Hematopoietic multipotent progenitor cell (in vitro differentiated cells): ENCODE results near the gene GSTCD. TPM values are rescaled to one million over a fixed set of nuclear protein-coding genes. Genes with fewer than 3 reads are reported as not detected.
"Not testable (repeated sequence)": the region's sequence is repeated elsewhere in the genome, so short reads cannot be mapped to it uniquely, and the experiment has no call there.

Experiments
- DNase-seq, 3 donors: peaks; one replicate each; pipeline ENCODE4 v3.0.0-alpha.2; 2011 to 2015; ENCODE audit warnings: low read depth in 2 of 3, low spot score in 2 of 3
- total RNA-seq: library from RNA; depleted of rRNA; stranded (reverse); fragments of >200 nt; gene quantifications from one replicate; pipeline ENCODE4 v1.2.3, GENCODE V29; 2012

The GSTCD gene
- 9.2 TPM for total RNA-seq

DNA sequence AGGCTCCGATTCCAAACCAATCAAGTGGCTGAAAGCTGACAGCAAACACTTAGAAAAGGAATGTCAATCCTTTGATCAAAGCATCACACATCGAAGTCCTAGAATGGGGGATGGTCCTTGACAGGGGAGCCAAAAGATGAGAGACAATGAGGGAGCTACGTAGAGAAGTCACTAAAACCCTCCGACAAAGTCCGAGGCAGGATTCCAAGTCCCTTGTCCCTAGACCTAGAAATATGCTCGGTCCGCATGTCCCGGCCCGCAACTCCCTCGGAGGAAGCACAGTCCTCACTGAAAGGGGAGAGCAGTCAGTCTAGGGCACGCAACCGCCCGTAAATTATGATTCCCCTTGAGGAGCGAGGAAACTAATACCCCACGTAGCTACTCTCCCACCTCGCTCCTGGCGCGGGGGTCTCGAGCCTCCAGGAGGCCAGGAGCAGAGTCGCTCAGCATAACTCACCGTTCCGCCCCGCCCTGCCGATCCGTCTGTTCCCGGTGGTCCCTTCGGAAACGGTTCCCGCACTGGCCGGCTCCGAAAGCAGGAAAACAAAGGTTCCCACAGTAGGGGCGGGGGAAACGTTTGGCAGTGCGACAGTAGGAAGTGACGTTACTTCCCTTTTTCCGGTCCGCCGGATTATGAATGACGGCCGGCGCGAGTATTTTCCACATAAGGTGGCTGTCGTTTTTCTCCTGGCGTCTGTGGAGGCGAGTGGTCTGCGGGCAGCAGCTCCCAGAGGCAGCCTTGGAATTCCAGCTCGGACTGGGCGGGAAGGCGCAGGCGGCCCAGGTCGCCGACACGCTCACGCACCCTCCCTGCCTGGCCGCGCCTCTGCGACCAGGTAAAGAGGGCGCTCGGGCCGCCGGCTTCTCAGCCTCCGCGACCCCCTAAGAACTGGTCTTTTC is at the start of gene GSTCD, which contains the start of gene INTS12:
TSS of gene GSTCD (plus strand) at position 604 of the 900 bp plus-strand sequence. CDS start 8,830 bp downstream, outside the sequence.
TSS of gene INTS12 (minus strand) at position 509 of the 900 bp plus-strand sequence. CDS start 8,684 bp downstream, outside the sequence.
- peak; percentile 74 to 94 (median 91) for DNase-seq

- DNase-seq: no peak
Measured at GRCh38 chr4:105659190-105659589, 49.4 kb upstream of the GSTCD start.

- no peak for DNase-seq
Measured at GRCh38 chr4:105661028-105661427, 47.6 kb upstream of the GSTCD start.

DNA sequence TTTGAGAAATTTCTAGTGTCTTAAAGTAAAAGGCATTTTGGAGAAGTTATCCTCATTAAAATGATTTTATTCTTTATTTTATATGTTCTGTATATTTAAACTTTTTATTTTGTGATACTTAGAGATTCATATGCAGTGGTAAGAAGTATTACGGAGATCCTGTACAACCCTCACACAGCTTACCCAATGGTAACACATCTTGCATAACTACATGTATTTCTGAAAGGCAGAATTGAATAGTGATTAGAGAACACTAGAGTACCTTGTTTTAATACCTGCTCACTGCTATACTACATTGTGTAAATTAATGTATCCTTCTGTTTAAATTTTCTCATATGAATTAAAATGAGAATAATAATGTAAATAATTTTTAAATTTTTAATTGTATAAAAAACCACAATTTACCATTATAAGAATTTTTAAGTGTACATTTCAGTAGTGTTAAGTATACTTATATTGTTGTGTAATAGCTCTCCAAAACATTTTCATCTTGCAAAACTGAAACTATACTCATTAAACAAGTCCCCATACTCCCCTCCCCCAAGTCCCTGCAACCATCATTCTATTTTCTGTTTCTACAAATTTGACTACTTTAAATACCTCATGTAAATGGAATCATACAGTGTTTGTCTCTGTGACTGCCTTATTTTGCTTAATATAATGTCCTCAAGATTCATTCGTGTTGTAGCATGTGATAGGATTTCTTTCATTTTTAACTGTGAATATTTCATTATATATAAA is 45.5 kb upstream of the GSTCD start:
- DNase-seq: no peak

GRCh38 chr4:105666693-105667092 is 41.9 kb upstream of the GSTCD start:
- peak in 2 of 3 donors; percentile 14 to 55 for DNase-seq

DNA sequence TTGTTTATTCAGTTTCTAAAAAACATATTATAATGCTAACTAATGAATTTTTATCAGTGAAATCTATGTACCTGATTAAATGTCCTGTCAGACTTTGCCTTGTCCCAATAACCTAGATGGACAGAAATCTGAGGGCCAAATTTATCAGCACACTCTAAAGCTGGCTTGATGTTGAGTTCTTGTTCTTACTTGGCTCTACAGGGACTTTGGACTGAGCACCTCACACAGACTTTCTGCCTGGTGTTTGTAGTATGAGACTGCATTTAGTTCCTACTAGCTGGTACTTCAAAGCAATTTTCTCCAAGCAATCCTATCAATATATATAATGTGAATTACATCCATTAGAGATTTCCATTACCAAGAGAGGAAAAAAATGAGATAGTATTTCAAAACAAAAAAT is 37.9 kb upstream of the GSTCD start:
- no peak for DNase-seq

GRCh38 chr4:105671301-105671700 is 37.3 kb upstream of the GSTCD start:
- no peak for DNase-seq

DNA sequence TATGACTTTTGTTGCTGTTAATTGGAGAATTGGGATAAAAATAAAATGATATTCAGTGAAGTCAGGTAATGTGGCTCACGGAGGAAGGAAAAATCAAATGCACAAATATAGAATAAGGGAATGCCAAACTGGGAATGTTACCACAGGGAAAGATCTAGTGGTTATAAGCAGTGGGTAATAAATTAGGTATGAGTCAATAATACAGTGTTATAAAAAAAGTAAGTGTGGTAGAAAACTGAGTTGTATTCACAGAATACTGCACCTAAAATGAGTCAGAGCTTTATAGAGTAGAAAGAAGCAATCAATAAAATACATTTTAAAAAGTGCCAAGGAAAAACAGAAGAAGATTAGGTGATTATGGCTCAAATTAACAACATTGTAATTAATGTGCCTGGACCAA is 34.6 kb upstream of the GSTCD start:
- no peak for DNase-seq

DNA sequence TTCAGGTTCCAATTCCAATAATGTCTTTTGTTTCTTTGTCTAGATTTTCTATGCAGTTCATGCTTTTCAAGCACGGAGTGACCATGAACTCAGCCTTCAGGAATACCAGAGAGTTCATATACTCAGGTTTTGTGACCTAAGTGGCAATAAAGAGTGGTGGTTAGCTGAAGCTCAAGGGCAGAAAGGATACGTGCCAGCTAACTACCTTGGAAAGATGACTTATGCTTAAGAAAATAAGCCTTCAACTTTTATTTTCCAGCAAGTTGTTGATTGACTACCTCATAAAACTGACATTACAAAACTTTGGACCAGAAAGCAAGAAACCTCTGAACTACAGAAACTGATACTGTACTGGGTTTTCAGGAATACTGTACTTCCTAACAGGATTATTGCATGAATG is 30.9 kb upstream of the GSTCD start:
- no peak for DNase-seq

DNA sequence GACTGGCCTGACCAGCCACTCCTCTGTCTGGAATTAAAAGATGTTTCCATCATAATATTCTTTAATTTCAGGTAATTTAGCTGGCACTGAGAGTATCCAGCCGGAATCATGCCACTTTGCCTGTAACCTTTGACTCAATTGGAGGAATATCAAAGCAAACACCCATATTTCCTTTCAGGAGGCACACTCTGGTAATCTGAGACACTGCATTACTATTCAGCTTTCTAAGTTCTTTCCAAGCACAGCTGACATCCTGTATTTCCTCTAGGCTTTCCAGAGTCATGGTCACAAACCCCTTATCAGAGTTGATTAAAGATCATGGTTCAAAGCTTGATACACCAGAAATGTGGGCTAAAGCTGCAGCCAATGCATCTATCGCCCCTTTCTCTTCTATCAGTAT is 29.4 kb upstream of the GSTCD start:
- DNase-seq: no peak

DNA sequence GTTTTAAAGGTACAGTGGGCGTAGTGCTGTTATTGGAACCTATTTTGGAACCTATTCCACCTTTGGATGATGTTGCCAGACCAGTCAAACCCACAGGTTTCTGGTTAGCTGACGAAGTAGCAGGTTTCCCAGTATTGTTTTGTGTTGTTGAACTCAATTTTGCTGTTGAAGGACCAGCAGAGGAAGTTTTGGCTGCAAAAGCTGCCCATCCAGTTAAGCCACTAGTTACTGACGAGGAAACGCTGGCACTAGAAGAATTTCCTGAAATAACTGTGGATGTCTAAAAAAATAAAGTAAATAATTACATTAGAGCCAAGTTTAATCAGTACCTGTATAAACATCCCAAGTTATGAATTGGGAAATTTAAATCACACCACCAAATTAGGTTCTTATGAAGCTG is 25.5 kb upstream of the GSTCD start:
- DNase-seq: no peak

GRCh38 chr4:105686571-105686970 is 22.0 kb upstream of the GSTCD start:
- DNase-seq: no peak

- not testable (repeated sequence) for DNase-seq
Measured at GRCh38 chr4:105694812-105695211, 13.8 kb upstream of the GSTCD start.

DNA sequence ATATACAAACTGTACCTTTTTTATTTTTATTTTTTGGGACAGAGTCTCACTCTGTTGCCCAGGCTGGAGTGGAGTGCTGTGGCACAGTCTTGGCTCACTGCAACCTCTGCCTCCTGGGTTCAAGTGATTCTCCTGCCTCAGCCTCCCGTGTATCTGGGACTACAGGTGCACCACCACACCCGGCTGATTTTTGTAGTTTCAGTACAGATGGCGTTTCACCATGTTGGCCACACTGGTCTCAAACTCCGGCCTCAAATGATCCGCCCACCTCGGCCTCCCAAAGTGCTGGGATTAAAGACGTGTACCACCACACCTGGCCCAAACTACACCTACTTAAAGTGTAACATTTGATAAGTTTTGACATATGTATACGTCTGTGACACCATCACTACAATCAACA is 12.8 kb upstream of the GSTCD start:
- DNase-seq: not testable (repeated sequence)

DNA sequence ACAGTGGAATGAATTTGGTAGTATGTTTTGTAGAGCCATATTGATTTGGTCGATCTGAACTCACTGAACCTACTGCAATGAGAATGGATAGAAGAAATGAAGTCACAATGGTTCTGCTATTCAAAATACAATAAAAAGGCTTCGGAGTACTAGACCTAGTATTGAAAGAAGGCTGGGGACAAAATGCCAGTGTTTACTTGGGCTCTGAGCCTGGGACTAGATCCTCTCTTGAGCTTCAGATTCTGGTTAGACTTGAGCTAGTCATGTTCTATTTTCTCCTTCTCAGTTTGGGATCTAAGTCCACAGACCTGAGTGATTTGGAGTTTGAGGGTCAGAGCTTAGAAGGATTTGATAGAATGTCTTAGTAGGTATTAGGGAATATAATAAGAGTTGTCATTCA is 10.0 kb upstream of the GSTCD start:
- no peak for DNase-seq

- DNase-seq: peak in 1 of 3 donors; percentile 5
Measured at GRCh38 chr4:105707782-105708180, 803 bp upstream of the GSTCD start.

GRCh38 chr4:105709081-105709450 is 482 bp downstream of the GSTCD start:
- DNase-seq: no peak

DNA sequence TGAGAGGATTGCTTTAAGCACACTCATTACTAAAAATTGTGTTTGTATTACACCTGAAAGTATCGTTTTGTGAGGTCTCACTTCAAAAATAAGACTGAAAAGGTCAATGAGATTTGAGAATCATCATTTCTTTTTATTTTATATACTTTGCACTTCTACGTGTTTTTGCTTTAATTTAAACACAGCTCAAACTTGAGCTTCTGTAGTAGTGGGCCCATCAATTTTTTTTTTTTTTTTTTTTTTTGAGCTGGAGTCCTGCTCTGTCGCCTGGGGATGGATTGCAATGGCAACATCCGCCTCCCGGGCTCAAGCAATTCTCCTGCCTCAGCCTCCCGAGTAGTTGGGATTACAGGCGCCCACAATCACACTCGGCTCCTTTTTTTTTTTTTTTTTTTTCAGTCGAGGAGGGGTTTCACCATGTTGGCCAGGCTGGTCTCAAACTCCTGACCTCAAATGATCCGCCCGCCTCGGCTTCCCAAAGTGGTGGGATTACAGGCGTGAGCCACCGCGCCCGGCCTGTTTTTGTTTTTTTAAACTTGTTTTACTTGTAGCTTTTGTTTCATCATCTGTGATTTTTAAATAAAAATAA is 1.5 kb downstream of the GSTCD start:
- DNase-seq: no peak

DNA sequence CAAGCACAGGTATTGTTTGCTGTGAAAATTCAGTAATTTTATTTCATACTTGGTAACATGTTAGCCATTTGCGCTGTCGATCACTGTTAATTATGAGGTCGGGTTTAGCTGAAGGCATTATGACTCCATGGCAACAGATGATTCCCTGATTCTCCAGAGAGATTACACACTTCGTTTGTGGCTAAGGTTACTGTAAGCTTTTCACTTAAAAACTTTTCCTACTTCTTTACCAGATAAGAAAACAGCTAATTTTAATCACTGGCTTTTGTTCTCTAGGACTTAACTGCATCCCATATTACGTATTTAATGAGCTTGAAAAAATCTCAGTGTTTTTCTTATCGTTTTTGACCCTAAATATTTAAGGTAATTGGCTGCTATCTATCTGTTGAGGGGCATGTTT is 2.1 kb downstream of the GSTCD start:
- no peak for DNase-seq

- no peak for DNase-seq
Measured at GRCh38 chr4:105712766-105713165, 4.2 kb downstream of the GSTCD start.

GRCh38 chr4:105714071-105714521 is 5.5 kb downstream of the GSTCD start:
- peak in 2 of 3 donors; percentile 26 to 75 for DNase-seq
